B cell (primary cell): Measurements from ENCODE around the gene SOHLH2. TPM values are rescaled to one million over a fixed set of nuclear protein-coding genes. Genes with fewer than 3 reads are reported as not detected.

Experiments used
- ATAC-seq: fragments of 200-7000 bp; cut with Tn5 transposase; one replicate; pipeline ENCODE4 v1.10.0; 2021; ENCODE audit warnings: low read depth, mild to moderate bottlenecking, moderate number of reproducible peaks, moderate library complexity
- CTCF ChIA-PET: fragments of 350-600 bp; sonication (Branson Sonifier 250); formaldehyde crosslinking; loops from one replicate; lab custom pipeline; 2021; ENCODE audit warnings: antibody characterized with exemption, inconsistent platforms; lab: Charles Lee
- POLR2A ChIA-PET: fragments of 350-600 bp; sonication (Branson Sonifier 250); formaldehyde crosslinking; loops from one replicate; lab custom pipeline; 2021; ENCODE audit warnings: antibody characterized with exemption; lab: Charles Lee
- DNase-seq: peaks from one replicate; pipeline ENCODE4 v3.0.0; 2013
- H2AFZ ChIP-seq: 2 replicates; pipeline ENCODE4 v1.6.1; 2012; ENCODE audit warnings: mild to moderate bottlenecking, low read depth, low read length; ENCODE audit not compliant: insufficient read depth, poor library complexity, severe bottlenecking
- H3K27ac ChIP-seq, 2 donors: 1 replicate in 1 of 2; 2 replicates in 1 of 2; pipeline ENCODE4 v1.5.1; 2012 to 2013; ENCODE audit warnings: low read length in 2 of 2, mild to moderate bottlenecking in 2 of 2, moderate library complexity in 1 of 2
- H3K27me3 ChIP-seq, 4 experiments: fragments of 200-600 bp in 1 of 4; sonication (generic) in 1 of 4; replicated peaks in 1 of 4; 1 replicate in 2 of 4; 2 replicates in 2 of 4; pipeline versions ENCODE4 v1.6.1 to v1.7.0; 2013 to 2016; ENCODE audit warnings: low read length in 3 of 4, mild to moderate bottlenecking in 2 of 4, mixed read lengths in 1 of 4, moderate library complexity in 1 of 4; ENCODE audit not compliant: insufficient read depth in 4 of 4, control insufficient read depth in 3 of 4; ENCODE audit errors: control extremely low read depth in 1 of 4
- H3K36me3 ChIP-seq, 2 experiments: replicated peaks in 1 of 2; 1 replicate in 1 of 2; 2 replicates in 1 of 2; pipeline versions ENCODE4 v1.6.1 to v1.7.1; 2013; ENCODE audit warnings: low read length in 1 of 2; ENCODE audit not compliant: insufficient read depth in 2 of 2, control insufficient read depth in 1 of 2; ENCODE audit errors: control extremely low read depth in 1 of 2, extremely low read depth in 1 of 2
- H3K4me1 ChIP-seq, 2 donors: fragments of 200-600 bp in 1 of 2; sonication (generic) in 1 of 2; 1 replicate in 1 of 2; 2 replicates in 1 of 2; pipeline versions ENCODE4 v1.5.1 to v1.6.1; 2013 to 2017; ENCODE audit warnings: low read length in 2 of 2; ENCODE audit not compliant: control insufficient read depth in 2 of 2, insufficient read depth in 2 of 2
- H3K4me2 ChIP-seq: replicated peaks from 2 replicates; pipeline ENCODE3; 2012; ENCODE audit warnings: mild to moderate bottlenecking, low read depth, low read length; ENCODE audit not compliant: poor library complexity, severe bottlenecking
- H3K4me3 ChIP-seq, 5 experiments: fragments of 200-600 bp in 1 of 5; sonication (generic) in 1 of 5; 1 replicate in 3 of 5; 2 replicates in 2 of 5; pipeline versions ENCODE4 v1.5.1 to v1.7.0; 2011 to 2016; ENCODE audit warnings: low read length in 4 of 5, mild to moderate bottlenecking in 4 of 5, low read depth in 2 of 5, control low read depth in 1 of 5, moderate library complexity in 1 of 5; ENCODE audit not compliant: insufficient read depth in 1 of 5; ENCODE audit errors: control extremely low read depth in 1 of 5, extremely low read depth in 1 of 5
- H3K79me2 ChIP-seq: fragments of 200-600 bp; sonication (generic); one replicate; pipeline ENCODE4 v1.6.0; 2016; ENCODE audit warnings: low read length; ENCODE audit not compliant: control insufficient read depth, insufficient read depth
- H3K9ac ChIP-seq: fragments of 200-600 bp; sonication (generic); 2 replicates; pipeline ENCODE4 v1.6.1; 2017; ENCODE audit warnings: mild to moderate bottlenecking, low read length, moderate library complexity
- H3K9me3 ChIP-seq, 3 donors: one replicate each; pipeline versions ENCODE4 v1.6.1 to v1.7.1; 2013; ENCODE audit warnings: low read length in 2 of 3; ENCODE audit not compliant: control insufficient read depth in 2 of 3, insufficient read depth in 1 of 3; ENCODE audit errors: control extremely low read depth in 1 of 3
- H4K20me1 ChIP-seq: 2 replicates; pipeline ENCODE4 v1.6.0; 2012; ENCODE audit warnings: mild to moderate bottlenecking, low read length; ENCODE audit not compliant: insufficient read depth, control insufficient read depth, poor library complexity, severe bottlenecking
- H3K27ac Mint-ChIP-seq: one replicate; pipeline ENCODE4 v1.8.0; 2021; ENCODE audit warnings: mixed read lengths
- H3K27me3 Mint-ChIP-seq: one replicate; pipeline ENCODE4 v1.8.0; 2021; ENCODE audit warnings: mixed read lengths
- H3K4me1 Mint-ChIP-seq: one replicate; pipeline ENCODE4 v1.8.0; 2021; ENCODE audit warnings: mixed read lengths
- H3K4me3 Mint-ChIP-seq: one replicate; pipeline ENCODE4 v1.8.0; 2021; ENCODE audit warnings: mixed read lengths
- H3K9me3 Mint-ChIP-seq: one replicate; pipeline ENCODE4 v1.8.0; 2022; ENCODE audit warnings: mixed read lengths; ENCODE audit not compliant: insufficient read depth
- EZH2 ChIP-seq: IDR thresholded peaks from 2 replicates; pipeline ENCODE4 v1.6.1; 2012; ENCODE audit warnings: borderline replicate concordance, low read depth, mild to moderate bottlenecking, moderate library complexity, low read length; ENCODE audit not compliant: insufficient read depth, poor library complexity, severe bottlenecking
- WGBS: methylation state at CpG from one replicate; pipeline ENCODE4 v1.1.5; 2013; ENCODE audit warnings: missing lambda C conversion rate; ENCODE audit not compliant: insufficient coverage; 5-methylcytosine and 5-hydroxymethylcytosine counted together
- intact Hi-C: fragments of 100-400 bp; cut with micrococcal nuclease; formaldehyde crosslinking; loops from one replicate; pipeline ENCODE4 v1.10.0; 2022
- polyA plus RNA-seq: library from polyadenylated mRNA; depleted of rRNA; stranded (reverse); fragments of >200 nt; gene quantifications from 2 replicates; pipeline ENCODE4 v1.2.3, GENCODE V29; 2012
- total RNA-seq, 2 donors: library from RNA; stranded (reverse); fragments of 120-200 nt in 1 of 2; gene quantifications; 1 replicate in 1 of 2; 2 replicates in 1 of 2; pipeline versions ENCODE4 v1.2.3 to v1.2.4, GENCODE V29; 2013 to 2022
- TF ChIP-seq, protein P1 (sequence below): fragments of 200-600 bp; IDR thresholded peaks from one replicate; pipeline ENCODE4 v1.8.0; 2022; ENCODE audit warnings: antibody characterized with exemption, mild to moderate bottlenecking

Gene SOHLH2
- total and polyA plus RNA-seq, 2 donors (not counting 1 experiment from before 2014, with no cell fraction given) = not detected

DNA sequence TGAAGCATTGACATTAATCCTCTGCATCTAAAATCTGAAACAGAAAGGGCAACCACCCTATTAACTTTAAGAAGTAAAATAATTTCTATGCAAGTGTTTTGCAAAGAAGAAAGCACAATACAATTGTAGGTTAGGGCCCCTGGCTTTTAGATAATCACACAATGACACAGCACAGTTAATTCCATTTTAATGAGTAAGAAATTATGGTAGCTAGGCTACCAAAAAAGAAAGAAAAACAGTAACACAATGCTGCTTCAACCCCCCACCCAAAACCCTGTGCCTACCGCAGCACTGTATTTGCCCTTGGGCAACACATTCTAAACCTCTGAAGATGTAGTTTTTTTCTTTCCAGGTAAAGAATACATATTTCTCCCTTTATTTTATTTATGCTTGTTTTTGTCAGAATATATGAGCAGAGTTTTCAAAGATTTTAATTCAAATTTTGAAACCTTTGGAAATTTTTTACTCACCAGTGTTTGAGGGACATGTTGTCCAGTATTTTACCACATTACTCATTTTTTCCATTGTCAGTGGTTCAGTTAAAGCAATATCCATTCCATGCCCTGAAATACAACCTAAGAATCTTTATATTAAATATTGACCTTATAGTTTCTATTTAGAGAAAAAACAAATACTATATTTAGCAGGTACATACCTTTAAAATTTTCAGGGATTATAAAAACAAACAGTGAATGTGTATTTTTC, 21.1 kb downstream of the SOHLH2 start:
- WGBS = no CpG with 5 or more reads among the region's 1 CpG
- CTCF ChIA-PET = no interaction called here

DNA sequence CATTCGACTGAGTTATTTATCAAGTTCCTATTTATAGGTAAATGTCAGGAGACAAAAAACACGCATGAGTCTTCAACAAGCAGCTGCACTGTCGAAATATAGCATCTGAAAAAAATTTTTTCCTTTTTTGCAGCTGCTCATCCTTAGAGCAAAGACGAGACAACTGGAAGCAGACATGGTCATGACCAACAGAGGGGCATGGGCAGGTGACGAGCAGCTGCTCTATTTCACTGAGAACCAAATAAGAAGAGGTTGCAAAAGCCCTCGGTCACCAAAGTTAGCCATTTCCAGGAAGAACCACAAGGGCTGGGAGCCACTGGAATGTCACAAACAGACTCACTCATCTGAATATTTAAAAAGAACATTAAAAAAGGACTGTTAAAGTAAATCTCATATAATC, 22.2 kb downstream of the SOHLH2 start:
- H3K4me3 Mint-ChIP-seq = no peak overlapping the region
- no peaks in the 10 kb centered on the region for H3K79me2 ChIP-seq
- CTCF ChIA-PET = no interaction called here
- no peak overlapping the region for H3K27ac ChIP-seq
- intact Hi-C loops = no loop called here
- DNase-seq (no peak), ATAC-seq (no peak)
- H3K4me3 ChIP-seq = no peak overlapping the region
- no peaks in the 10 kb centered on the region for H3K4me1 ChIP-seq
- H3K27me3 ChIP-seq = no peaks in the 10 kb centered on the region
- no peaks in the 10 kb centered on the region for H3K27me3 Mint-ChIP-seq
- 79% methylated on average over 3 of the region's 6 CpGs for WGBS
- H3K9ac ChIP-seq = no peak overlapping the region
- H4K20me1 ChIP-seq = no peaks in the 10 kb centered on the region
- H2AFZ ChIP-seq = no peak overlapping the region
- TF ChIP-seq EZH2 = no peak
- TF ChIP-seq, protein P1, sequence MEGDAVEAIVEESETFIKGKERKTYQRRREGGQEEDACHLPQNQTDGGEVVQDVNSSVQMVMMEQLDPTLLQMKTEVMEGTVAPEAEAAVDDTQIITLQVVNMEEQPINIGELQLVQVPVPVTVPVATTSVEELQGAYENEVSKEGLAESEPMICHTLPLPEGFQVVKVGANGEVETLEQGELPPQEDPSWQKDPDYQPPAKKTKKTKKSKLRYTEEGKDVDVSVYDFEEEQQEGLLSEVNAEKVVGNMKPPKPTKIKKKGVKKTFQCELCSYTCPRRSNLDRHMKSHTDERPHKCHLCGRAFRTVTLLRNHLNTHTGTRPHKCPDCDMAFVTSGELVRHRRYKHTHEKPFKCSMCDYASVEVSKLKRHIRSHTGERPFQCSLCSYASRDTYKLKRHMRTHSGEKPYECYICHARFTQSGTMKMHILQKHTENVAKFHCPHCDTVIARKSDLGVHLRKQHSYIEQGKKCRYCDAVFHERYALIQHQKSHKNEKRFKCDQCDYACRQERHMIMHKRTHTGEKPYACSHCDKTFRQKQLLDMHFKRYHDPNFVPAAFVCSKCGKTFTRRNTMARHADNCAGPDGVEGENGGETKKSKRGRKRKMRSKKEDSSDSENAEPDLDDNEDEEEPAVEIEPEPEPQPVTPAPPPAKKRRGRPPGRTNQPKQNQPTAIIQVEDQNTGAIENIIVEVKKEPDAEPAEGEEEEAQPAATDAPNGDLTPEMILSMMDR = no peak
- H3K27ac Mint-ChIP-seq = no peak overlapping the region
- no peaks in the 10 kb centered on the region for H3K36me3 ChIP-seq
- POLR2A ChIA-PET = no interaction called here
- H3K9me3 ChIP-seq = peaks cover 0 to 5% (median 0%) of the 10 kb centered on the region in 3 donors
- H3K4me2 ChIP-seq = no peak overlapping the region
- no peaks in the 10 kb centered on the region for H3K9me3 Mint-ChIP-seq
- H3K4me1 Mint-ChIP-seq = no peaks in the 10 kb centered on the region

More for the DNA sequence above, 21.1 kb downstream of the SOHLH2 start:
- no peaks in the 10 kb centered on the region for H3K27me3 ChIP-seq
- intact Hi-C loops = no loop called here
- POLR2A ChIA-PET = no interaction called here
- H3K4me1 Mint-ChIP-seq = no peaks in the 10 kb centered on the region
- H3K4me3 ChIP-seq = no peak overlapping the region
- H3K4me1 ChIP-seq = no peaks in the 10 kb centered on the region
- TF ChIP-seq EZH2 = no peak
- TF ChIP-seq, protein P1 = no peak
- H3K36me3 ChIP-seq = no peaks in the 10 kb centered on the region
- H2AFZ ChIP-seq = no peak overlapping the region
- H3K9ac ChIP-seq = no peak overlapping the region
- H3K4me2 ChIP-seq = no peak overlapping the region
- H4K20me1 ChIP-seq = no peaks in the 10 kb centered on the region
- H3K4me3 Mint-ChIP-seq = no peak overlapping the region
- H3K9me3 ChIP-seq = peaks cover 0 to 5% (median 0%) of the 10 kb centered on the region in 3 donors
- DNase-seq = no peak
- no peaks in the 10 kb centered on the region for H3K9me3 Mint-ChIP-seq
- no peaks in the 10 kb centered on the region for H3K79me2 ChIP-seq
- H3K27me3 Mint-ChIP-seq = no peaks in the 10 kb centered on the region
- H3K27ac Mint-ChIP-seq = no peak overlapping the region
- H3K27ac ChIP-seq = no peak overlapping the region
- no peak for ATAC-seq
